ENCODE data around the gene APBA3.

Gene APBA3

DNA sequence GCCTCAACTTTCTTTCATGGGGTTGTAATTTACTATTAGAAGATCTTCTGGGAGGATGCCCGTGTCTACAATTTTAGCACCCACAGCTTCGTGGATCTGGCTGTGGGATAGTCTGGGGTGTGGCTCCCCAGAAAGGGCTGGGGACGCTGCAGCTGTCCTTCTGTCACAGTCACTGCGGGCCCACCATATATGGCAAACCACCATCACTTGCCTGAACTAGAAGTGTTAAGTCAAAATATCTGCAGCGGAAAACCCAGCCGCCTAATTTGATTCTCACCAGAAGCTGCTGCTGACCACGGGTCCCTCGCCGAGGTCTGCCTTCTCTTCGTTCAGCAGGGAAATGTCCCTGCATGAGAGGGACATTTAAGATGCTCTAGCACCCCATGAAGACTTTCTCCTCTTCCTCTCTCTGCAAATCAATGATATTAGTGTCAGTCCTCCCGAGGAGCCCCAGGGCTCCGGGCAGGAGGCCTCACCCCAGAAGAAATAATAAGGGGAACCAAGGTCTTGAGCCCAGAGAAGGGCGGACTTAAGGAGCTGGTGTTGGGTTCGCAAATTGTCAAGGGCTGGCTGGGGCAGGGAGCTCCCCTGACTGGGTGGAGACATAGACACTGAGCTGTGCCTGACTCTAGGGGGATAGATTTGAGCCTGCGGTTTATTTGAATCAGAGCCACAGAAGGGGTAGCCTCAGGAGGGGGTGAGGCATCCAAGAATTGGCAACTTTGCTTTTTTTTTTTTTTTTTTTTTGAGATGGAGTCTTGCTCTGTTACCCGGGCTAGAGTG is 27.7 kb upstream of the APBA3 start:
- DNase-seq (ENCODE audit: low read depth) = no peak

DNA sequence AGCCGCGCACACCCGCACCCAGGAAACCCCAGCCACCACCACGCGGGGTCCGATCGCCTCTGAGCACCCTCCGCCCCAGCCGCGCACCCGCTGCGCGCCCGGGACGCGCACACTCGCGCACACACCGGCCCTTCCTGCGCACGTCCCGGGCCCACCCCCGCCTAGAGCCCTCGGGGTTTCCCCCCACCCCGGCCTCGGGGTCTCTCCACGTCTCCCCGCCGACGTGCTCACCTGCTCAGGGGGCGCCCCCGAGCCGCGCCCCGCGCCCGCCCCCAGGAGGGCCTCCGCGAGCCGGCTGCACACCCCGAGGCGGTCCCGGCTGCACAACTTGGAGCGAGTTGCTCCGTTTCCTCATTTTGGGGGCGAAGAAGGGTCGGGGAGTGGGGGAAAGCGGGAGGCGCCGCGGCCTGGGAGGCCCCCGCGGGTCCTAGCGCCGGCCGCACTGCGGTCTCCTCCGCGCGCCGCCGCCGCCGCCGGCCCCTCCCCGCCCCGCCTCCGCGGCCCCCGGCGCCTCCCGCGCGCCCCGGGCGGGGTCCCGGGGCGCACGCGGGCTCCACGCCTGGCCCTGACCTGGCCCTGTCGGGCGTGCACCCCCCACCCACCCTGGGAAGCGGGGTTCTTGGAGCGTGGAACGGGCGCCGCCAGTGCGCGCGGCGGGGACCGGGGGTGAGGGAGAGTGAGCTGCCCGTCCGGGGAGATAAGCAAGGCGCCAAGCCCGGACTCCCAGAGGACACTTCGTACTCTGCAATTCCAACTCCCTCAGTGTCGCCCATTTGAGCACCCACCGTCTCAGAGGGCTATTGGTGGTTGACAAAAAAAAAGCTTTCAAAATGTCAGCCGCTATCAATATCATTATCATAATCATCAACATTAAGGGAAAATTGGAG is 24.7 kb upstream of the APBA3 start, which contains the start of gene MATK:
Gene MATK, minus strand, starts transcription at position 444 of the 887 bp plus-strand sequence. CDS start 1,246 bp downstream, outside the sequence.
- no peak for DNase-seq (ENCODE audit: low read depth)

GRCh38 chr19:3785451-3785937 is 24.0 kb upstream of the APBA3 start:
- DNase-seq (ENCODE audit: low read depth) = no peak

GRCh38 chr19:3784607-3785450 is 23.3 kb upstream of the APBA3 start:
- no peak for DNase-seq (ENCODE audit: low read depth)

- no peak for DNase-seq (ENCODE audit: low read depth)
These were observed 22.4 kb upstream of the APBA3 start for GRCh38 chr19:3783660-3784584.

- no peak for DNase-seq (ENCODE audit: low read depth)
These were observed 21.4 kb upstream of the APBA3 start for GRCh38 chr19:3782903-3783302.

DNA sequence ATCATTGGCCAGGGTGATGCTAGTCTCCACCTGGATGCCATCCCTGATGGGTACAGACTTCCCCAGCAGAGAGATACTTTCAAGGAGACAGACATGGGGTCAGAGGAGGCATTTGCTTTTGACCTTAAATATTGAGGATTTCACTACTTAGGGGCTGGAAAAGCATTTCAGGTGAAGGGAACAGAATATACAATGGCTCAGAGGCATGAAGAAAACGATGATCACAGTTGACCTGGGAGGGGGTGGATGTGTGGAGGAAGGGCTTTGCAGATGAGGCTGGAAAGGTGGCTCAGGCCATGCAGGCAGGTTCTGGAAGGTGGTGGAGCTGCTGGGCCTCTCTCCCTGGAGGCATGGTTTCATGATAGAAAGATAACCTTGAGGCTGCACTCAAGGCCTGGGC is 20.8 kb upstream of the APBA3 start:
- no peak for DNase-seq (ENCODE audit: low read depth)

DNA sequence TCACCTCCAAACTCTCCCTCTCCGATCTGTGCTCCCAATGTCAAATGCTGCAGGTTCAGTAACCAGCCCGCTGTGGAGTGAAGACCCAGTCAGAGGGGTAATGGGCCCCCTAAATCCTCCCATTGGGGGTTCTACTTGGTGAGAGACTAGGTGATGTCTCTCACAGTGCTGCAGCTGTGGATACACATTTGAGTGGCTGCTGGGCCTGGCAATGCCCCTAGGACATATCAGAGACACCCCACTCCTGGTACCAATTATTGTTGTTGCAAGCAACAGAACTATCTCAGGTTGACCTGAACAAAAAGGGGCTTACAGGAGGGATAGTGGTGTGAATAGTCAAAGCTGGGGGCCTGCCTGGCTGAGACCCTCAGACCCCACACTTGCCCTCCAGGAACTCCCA is 20.1 kb upstream of the APBA3 start:
- DNase-seq (ENCODE audit: low read depth) = no peak

- no peak for DNase-seq (ENCODE audit: low read depth)
These were observed 19.4 kb upstream of the APBA3 start for GRCh38 chr19:3780786-3781304.

DNA sequence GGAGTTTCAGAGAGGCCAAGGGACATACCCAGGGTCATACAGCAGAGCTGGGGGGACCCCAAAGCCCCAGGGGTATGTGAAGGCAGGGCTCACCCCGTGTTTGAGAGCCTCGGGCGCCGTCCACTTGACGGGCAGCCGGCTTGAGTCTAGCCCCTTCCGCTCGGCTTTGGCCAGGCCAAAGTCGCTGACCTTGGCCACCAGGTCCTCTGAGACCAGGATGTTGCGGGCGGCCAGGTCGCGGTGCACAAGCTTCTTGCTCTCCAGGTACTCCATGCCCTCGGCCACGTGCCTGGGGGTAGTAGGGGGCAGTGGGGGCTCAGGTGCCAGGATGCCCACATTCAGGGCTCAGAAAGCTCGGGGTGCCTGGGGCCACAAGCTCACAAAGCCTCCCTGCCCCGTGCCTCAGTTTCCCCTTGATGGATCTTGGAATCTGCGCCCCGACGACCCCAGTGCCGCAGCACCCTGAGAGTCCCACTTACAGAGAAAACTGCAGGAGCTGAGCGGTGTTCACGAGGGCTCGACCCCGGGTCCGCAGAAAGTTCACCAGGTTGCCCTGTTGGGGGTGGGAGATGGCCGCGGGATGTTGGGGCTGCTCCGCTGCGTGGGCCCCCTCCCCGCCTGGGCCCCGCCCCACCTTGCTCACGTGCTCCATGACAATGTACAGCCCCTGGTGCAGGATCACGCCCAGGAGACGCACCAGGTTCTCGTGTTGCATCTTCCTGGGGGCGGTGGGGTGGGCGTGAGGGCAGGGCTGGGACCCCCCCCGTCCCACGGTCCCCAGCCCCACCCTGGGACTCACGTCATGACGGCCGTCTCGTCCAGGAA is 17.6 kb upstream of the APBA3 start:
- DNase-seq (ENCODE audit: low read depth) = no peak

DNA sequence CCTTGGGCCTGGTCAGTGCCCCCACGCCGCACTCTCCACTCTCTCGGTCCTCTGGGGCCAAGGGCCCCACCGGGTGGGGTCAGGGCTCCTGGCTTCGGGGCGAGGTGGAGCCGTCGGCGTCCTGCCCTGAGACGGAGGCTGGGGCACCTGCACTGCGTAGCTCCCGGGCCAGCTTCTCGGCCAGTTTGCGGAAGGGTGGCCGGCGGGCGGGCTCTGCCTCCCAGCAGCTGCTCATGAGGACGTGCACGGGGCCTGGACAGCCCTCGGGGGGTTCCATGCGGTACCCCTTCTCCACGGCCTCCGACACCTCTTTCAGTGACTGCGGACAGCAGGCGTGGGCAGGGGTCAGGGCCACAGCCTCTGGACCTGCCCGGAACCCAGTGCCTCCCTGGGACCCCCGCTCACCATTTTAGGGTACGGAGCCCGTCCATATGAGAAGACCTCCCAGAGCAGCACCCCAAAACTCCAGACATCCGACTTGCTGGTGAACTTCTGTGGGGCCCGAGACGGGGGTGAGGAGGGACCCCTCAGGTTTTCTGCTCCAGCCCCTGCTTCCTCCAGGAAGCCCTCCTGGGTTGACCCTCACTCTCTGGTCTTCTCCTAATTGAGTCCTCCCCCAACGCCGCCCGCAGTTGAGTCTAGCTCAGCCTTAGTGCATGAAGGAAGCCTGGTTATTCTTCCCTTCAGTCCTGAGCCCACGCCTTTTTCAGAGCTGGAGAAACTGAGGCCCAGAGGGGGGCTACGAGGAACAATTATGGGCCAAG is 16.8 kb upstream of the APBA3 start:
- DNase-seq (ENCODE audit: low read depth) = no peak

GRCh38 chr19:3776479-3777040 is 15.1 kb upstream of the APBA3 start:
- DNase-seq (ENCODE audit: low read depth) = no peak

DNA sequence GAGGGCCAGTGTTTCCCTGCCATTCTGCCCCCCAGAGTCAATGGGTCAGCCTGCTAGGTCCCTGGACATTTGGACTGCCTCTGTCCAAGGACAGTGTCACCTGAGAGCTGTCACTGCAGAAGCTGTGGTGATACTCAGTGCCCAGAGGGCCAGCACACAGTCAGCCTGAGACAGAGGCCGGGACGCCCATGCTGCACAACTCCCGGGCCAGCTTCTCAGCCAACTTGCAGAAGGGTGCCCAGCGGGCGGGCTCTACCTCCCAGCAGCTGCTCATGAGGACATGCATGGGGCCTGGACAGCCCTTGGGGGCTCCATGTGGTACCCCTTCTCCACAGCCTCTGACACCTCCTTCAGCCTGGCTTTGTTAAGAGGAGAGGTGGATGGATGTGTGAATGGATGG is 14.3 kb upstream of the APBA3 start:
- DNase-seq (ENCODE audit: low read depth) = no peak

DNA sequence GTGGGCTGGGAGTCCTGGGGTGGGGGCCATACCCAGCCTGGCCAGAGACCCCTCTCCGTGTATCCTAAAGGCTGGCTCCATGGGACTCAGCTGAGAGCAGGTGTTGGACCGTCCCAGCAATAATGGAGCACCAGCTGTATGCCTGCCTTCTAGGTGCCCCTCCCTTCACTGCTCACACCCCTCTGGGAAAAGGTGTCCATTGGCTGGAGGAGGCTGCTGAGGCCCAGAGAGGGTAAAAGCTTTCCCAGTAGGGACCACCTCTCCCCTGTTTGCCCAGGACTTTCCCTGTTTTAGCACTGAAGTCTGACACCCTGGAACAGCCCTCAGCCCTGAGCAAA is 13.9 kb upstream of the APBA3 start:
- DNase-seq (ENCODE audit: low read depth) = no peak

GRCh38 chr19:3774621-3775373 is 13.3 kb upstream of the APBA3 start:
- no peak for DNase-seq (ENCODE audit: low read depth)

GRCh38 chr19:3773814-3774515 is 12.5 kb upstream of the APBA3 start:
- DNase-seq (ENCODE audit: low read depth) = no peak

- no peak for DNase-seq (ENCODE audit: low read depth)
These were observed 10.5 kb upstream of the APBA3 start, which contains the start of gene RAX2 for GRCh38 chr19:3771906-3772455. Gene RAX2, minus strand, starts transcription at chr19:3772228. Its CDS starts 486 bp downstream, at chr19:3771742.

All from HS-27A (cell line).